NOMO-1 (cell line): ENCODE measurements around the gene NLK.

Source experiments
- DNase-seq, 2 experiments: peaks; one replicate each; lab custom pipeline; 2025; ENCODE audit not compliant: unreplicated experiment in 2 of 2; lab: John Stamatoyannopoulos, UW

Gene NLK

GRCh38 chr17:28110184-28110583 lies 67.7 kb downstream of the NLK start:
- no peak for DNase-seq

GRCh38 chr17:28112181-28112580 lies 69.7 kb downstream of the NLK start:
- DNase-seq = no peak

- no peak for DNase-seq
These were observed 70.1 kb downstream of the NLK start for GRCh38 chr17:28112606-28113005.

GRCh38 chr17:28113269-28113668 lies 70.8 kb downstream of the NLK start:
- DNase-seq = no peak

- DNase-seq = no peak
These were observed 72.6 kb downstream of the NLK start for GRCh38 chr17:28115046-28115445.

GRCh38 chr17:28117304-28117703 lies 74.8 kb downstream of the NLK start:
- DNase-seq = no peak

- peak in 1 of 2 experiments; percentile 63 for DNase-seq
These were observed 75.9 kb downstream of the NLK start for GRCh38 chr17:28118362-28118761.

- DNase-seq = no peak
These were observed 76.6 kb downstream of the NLK start for GRCh38 chr17:28119046-28119445.

- no peak for DNase-seq
These were observed 77.1 kb downstream of the NLK start for GRCh38 chr17:28119560-28119959.

- no peak for DNase-seq
These were observed 78.3 kb downstream of the NLK start for GRCh38 chr17:28120766-28121165.

- no peak for DNase-seq
These were observed 82.5 kb downstream of the NLK start for GRCh38 chr17:28124962-28125361.

- peak; percentile 12 to 15 for DNase-seq
These were observed 83.3 kb downstream of the NLK start for GRCh38 chr17:28125526-28126378.

GRCh38 chr17:28127196-28127595 lies 84.7 kb downstream of the NLK start:
- DNase-seq = no peak

- DNase-seq = no peak
These were observed 86.3 kb downstream of the NLK start for GRCh38 chr17:28128779-28129178.

- DNase-seq = no peak
These were observed 88.0 kb downstream of the NLK start for GRCh38 chr17:28130472-28130871.

- no peak for DNase-seq
These were observed 89.1 kb downstream of the NLK start for GRCh38 chr17:28131599-28131998.

- DNase-seq = no peak
These were observed 91.1 kb downstream of the NLK start for GRCh38 chr17:28133562-28133970.

- no peak for DNase-seq
These were observed 94.4 kb downstream of the NLK start for GRCh38 chr17:28136923-28137322.

GRCh38 chr17:28139822-28140221 lies 97.3 kb downstream of the NLK start:
- no peak for DNase-seq

GRCh38 chr17:28141313-28141712 lies 98.8 kb downstream of the NLK start:
- no peak for DNase-seq

GRCh38 chr17:28141773-28142172 lies 99.3 kb downstream of the NLK start:
- no peak for DNase-seq

- DNase-seq = no peak
These were observed 99.8 kb downstream of the NLK start for GRCh38 chr17:28142305-28142704.

- no peak for DNase-seq
These were observed 101.5 kb downstream of the NLK start for GRCh38 chr17:28144019-28144418.
